ENCODE measurements around the gene IFNL3.
"Not testable (repeated sequence)": the region's sequence is repeated elsewhere in the genome, so short reads cannot be mapped to it uniquely, and the experiment has no call there.

The IFNL3 gene

DNA sequence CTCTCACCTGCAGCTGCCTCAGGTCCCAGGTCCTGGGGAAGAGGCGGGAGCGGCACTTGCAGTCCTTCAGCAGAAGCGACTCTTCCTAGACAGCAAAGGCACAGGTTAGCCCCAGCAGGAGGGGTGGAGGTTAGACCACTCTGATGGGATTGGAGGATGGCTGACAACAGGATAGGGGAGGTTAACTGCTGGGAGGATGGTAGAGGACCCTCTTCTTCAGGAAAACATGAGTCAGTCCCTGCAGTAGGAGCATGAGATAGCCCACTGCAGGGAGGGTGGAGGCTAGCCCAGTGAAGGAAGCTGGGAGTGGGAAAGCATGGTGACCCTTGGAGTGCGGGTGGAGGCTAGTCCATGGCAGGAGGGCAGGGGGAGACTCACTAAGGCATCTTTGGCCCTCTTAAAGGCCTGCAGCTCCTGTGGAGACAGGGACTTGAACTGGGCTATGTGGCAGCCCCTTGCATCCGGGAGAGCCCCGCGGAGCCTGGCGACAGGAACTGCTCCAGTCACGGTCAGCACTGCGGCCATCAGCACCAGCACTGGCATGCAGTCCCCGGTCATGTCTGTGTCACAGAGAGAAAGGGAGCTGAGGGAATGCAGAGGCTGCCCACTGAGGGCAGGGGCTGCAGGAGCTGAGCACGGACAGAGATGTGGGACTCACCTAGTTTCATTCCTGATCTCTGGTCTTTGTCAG lies at the start of gene IFNL3:
Gene IFNL3 (minus strand): TSS at position 597 of the 691 bp plus-strand sequence. CDS start 39 bp downstream, at position 558.
- DNase-seq = not testable (repeated sequence)

DNA sequence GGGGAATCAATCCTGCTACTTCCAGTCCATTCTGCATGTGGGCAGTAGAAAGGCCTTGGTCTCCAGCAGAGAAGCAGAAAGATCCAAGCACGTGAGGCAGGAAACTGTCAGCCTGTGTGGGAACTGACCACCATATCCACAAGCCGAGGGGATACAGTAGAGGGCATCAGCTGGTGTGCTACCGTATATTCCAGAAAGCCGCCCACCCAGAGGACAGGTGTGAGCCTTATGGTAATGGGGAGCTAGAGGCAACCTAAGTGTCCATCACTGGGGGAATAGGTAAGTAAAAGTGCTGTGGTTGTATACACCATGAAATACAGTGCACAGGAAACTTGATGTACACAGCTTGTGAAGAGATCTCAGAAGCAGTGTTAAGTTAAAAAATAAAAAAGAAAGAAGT lies 48.6 kb upstream of the IFNL3 start:
- DNase-seq = no peak

DNA sequence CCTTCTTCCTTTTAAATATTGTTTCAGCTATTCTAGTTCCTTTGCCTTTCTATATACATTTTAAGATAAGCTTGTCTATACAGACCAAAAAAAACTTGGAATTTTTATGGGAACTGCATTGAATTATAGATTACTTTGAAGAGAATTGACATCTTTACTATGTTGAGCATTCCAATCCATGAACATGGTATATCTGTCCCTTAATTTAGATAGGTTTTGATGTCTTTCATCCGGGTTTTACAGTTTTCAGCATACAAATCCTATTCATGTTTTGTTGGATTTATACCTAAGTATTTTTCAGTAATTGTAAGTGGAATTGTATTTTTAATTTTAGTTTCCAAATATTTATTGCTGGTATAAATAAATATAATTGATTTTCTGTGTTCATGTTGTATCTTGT lies 39.2 kb upstream of the IFNL3 start:
- no peak for DNase-seq

DNA sequence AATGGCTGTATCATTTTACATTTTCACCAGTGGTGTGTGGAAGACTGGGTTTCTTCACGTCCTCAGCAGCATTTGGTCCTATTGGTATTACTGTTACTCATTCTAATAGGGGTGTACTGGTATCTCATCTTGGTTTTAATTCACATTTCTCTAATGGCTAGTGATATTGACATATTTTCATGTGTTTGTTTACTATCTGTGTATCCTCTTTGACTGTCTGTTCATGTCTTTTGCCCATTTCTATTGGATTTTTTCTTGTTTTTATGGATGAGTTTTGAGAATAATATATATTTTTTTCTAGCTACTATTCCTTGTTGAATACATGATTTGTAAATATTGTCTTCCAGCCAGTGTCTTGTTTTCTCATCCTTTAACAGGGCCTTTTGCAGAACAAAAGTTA lies 37.2 kb upstream of the IFNL3 start:
- DNase-seq = no peak

DNA sequence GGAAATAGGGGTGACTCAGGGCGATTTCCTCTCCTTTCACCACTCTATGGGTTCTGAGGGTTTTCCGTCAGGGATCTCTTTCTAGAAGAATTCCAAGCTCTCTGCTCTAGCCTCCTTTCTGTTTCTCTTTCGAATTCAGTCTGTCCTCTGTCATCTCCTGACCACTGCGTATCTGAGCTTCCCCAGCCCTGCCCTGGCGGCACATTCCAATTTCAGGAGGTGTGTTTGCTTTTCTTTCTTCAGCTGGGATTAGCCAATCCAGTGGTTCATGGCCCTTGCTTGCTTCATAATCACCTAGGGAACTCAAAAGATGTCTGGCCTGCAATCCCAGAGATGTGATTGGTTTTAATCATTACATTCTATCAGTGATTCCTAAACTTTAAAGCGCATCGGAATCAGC lies 32.8 kb upstream of the IFNL3 start:
- DNase-seq = no peak

DNA sequence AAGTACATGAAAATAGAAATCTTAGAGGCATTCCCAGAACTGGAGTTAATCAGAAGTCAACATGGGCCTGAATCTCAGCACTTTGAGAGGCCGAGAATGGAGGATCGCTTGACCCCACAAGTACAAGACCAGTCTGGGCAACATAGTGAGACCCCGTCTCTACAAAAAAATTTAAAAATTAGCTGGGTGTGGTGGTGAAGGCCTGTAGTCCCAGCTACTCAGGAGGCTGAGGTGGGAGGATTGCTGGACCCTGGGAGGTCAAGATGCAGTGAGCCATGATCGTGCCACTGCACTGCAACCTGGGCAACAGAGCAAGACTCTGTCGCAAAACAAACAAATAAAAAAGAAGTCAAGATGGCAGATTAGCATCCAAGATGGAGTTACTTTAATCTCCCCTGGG lies 31.9 kb upstream of the IFNL3 start:
- no peak for DNase-seq

DNA sequence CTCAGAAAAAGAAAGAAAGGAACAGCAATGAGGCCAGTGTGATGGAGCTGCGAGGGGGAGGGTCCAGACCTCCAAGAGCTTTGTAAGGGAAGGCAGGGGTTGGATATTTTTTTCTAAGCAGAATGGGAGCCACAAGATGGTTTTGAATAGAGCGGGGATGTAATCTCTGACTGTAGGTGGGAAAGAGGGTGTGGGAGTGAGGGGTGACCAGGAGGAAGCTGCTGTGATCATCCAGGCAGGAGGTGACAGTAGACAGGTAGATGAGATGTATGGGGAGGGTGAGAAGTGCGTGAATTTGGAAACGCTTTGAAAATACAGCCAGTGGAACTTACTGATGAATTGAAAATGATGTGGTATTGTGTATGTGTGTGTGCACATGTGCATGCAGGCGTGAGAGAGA lies 30.8 kb upstream of the IFNL3 start:
- no peak for DNase-seq

DNA sequence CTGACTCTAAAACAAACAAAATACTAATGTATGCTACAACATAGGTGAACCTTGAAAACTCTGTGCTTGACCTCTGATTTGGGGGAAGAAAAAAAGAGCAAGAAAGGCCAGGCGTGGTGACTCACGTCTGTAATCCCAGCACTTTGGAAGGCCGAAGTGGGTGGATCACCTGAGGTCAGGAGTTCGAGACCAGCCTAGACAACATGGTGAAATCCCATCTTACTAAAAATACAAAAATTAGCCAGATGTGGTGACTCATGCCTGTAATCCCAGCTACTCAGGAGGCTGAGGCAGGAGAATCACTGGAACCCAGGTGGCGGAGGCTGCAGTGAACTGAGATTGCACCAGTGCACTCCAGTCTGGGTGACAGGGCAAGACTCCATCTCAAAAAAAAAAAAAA lies 29.1 kb upstream of the IFNL3 start:
- not testable (repeated sequence) for DNase-seq

DNA sequence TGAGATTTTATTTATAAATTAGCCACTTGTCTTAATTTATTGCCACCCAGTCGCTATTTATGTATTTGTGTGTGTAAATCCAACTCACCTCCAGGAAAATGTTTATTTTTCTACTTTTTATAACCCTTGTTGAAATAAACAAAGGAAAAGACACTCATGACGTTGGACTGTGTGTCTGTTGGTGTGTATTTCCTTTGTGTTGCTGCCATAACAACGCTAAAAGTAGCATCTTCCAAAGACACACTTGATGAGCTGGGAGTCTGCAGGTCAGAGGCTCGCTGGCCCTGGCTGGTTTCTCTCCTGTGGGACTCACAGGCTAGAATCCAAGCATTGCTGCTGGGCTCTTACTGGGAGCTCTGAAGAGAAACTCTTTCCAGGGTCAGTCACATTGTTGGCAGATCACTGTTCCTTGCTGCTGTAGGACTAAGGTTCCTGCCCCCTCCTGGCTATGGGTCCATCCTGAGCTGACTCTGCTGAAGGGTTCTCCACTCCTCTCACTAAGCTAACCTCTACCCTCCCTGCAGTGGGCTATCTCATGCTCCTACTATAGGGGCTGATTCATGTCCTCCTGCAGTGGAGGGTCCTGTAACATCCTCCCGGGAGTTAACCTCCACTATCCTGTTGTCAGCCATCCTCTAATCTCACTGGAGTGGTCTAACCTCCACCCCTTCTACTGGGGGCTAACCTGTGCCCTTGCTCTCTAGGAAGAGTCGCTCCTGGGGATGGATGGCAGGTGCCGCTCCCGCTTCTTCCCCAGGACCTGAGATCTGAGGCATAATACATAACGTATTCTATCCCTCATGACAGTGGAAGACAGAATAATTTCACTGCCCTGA lies 25.4 kb upstream of the IFNL3 start:
- no peak for DNase-seq

DNA sequence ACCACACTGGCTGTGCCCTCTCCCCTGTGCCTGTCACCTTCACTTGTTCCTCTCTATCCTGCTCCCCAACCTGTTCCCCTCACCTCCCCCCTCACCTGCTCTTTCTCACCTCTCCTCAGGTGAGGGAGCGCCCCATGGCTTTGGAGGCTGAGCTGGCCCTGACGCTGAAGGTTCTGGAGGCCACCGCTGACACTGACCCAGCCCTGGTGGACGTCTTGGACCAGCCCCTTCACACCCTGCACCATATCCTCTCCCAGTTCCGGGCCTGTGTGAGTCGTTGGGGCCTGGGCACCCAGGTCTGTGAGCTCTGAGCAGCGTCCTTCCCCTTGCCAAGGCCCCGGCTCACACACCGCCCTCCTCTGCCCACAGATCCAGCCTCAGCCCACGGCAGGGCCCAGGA lies 24.6 kb upstream of the IFNL3 start:
- DNase-seq = not testable (repeated sequence)

DNA sequence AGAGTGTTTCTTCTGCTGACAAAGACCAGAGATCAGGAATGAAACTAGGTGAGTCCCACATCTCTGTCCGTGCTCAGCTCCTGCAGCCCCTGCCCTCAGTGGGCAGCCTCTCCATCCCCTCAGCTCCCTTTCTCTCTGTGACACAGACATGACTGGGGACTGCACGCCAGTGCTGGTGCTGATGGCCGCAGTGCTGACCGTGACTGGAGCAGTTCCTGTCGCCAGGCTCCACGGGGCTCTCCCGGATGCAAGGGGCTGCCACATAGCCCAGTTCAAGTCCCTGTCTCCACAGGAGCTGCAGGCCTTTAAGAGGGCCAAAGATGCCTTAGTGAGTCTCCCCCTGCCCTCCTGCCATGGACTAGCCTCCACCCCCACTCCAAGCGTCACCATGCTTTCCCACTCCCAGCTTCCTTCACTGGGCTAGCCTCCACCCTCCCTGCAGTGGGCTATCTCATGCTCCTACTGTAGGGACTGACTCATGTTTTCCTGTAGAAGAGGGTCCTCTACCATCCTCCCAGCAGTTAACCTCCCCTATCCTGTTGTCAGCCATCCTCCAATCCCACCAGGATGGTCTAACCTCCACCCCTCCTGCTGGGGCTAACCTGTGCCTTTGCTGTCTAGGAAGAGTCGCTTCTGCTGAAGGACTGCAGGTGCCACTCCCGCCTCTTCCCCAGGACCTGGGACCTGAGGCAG lies 23.9 kb upstream of the IFNL3 start:
- DNase-seq = not testable (repeated sequence)

DNA sequence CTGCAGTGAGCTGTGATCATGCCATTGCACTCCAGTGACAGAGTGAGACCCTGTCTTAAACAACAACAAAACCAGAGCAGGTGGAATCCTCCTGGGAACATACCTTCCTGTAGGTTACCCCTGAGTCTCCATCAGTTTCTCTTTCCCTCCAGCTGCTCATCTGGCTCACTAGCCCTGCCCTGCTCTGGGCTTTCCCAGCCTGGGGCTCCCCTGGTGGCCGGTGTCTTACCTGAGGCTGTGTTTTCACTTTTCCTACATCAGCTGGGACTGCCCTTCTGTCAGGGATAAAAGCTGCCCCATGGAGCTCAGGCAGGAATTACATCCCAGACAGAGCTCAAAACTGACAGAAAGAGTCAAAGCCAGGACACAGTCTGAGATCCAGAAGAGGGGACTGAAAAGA lies 23.3 kb upstream of the IFNL3 start, which contains the start of gene IFNL2:
Gene IFNL2 (plus strand): TSS at position 312 of the 400 bp plus-strand sequence. CDS start 173 bp downstream, outside the sequence.
- not testable (repeated sequence) for DNase-seq

DNA sequence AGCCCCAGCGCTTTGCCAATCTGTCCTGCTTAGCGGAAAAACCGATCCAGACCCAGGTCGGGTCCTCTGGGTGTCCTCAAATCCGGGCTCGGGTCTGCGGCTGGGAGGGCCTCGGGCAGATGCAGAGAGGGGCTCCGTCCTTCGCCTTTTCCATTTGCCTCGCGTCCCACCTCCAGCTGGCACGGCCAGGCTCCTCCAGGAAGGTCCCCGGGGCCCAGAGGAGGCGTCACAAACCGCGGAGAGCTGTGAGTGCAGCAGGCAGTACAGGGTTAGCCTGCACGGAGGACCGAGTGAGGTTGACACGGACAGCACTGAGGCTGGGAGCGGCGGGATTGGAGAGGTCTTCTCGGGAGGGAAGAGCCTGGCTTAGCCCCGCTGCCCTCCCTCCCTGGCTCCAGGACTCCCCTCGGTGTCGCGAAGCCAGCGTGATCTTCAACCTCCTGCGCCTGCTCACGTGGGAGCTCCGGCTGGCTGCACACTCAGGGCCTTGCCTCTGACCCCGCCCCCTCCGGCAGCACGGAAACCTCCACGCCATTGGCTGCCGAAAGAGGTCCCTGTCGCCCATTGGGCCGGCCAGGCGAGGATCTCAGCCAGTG lies 20.6 kb upstream of the IFNL3 start:
- DNase-seq = no peak

DNA sequence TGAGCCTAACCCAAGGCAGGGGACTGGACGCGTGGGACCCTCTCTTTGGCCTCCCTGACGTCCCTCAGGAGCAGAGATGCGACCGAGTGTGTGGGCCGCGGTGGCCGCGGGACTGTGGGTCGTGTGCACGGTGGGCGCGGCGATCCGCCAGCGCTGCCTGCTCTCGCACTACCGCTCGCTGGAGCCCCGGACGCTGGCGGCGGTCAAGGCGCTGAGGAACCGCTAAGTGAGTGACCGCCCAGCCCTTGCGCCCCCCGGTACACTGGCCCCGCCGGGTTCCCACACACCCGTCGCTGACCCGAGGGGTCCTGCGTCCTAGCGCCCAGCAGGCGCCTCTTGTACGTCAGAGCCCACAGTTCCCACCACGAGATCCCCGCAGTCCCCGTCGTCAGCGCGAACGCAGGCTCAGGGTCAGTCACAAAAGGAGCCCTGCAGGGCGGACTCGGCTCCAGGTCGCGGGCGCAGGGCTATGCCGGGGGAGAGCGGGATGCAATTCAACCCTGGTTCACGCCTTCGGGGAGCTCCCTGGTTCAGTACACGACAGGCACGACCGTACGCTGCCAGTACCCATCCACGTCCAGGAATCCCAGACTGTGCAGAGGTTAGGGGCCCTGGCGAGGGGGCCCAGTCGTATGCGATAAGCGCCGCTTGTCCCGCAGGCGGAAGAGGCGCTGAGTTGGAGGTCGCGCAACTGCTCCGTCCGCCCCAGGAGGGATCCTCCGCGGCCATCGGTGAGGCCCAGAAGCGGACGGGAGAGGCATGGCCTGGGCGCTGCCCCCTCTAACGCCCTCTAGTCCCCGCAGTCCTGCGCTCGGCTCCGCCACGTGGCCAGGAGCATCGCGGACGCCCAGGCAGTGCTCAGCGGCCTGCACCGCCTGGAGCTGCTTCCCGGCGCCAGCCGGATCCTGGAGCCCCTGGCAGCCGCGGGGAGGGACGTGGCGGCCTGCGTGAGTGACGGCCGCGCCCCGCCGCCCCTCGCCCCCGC lies 19.8 kb upstream of the IFNL3 start:
- DNase-seq = no peak

DNA sequence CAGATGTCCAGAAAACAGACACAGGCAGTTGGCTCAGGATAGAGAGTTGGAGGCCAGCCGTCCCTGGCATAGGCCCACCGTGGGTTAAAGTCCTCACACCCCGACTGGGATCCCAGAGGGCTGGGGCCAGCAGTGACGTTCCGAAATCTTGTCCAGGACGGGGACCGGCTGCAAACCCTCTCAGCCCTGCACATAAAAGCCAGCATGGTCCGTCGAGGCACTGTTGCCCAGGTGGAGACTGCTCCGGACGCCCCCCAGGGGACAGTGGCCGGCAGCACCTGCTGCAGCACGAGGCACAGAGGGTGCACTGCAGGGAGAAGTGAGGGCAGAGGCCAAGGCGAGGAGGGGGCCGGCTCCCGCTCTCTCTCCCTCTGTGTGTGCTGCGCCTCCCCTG lies 19.1 kb upstream of the IFNL3 start:
- peak; percentile 5 for DNase-seq

DNA sequence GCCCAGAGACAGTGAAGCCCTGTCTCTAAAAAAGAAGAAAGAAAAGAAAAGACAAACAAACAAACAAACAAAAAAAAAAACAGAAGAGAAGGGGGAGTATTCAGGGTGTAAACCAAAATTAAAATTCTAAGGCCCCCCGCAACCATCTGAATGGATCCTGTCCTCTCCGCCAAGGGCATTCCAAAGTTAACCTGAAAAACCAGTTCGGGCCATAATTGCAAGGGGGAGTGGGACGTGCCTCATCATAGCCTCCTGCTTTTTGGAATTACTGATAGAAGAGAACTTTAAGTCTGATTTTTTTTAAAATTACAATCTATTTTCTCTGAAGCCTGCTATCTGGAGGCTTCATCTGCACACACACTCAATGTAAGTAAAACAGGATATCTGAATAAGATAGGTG lies 17.7 kb upstream of the IFNL3 start:
- DNase-seq = no peak

DNA sequence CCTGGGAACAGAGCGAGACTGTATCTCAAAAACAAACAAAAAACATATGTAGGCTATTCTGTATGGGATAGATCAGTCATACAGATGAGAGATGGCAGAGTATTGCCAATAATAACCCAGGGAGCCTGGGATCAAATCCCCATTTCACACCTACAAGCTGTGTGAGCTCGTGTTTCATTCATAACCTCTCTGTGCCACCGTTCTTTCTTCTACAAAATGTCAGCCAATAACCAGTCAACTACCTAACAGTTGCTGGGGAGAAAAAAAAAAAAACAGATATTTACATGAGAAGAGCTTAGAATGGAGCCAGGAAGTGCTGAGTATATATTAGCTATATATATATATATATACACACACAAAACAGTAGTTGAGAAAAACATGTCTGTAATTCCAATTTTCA lies 16.9 kb upstream of the IFNL3 start:
- DNase-seq = no peak

DNA sequence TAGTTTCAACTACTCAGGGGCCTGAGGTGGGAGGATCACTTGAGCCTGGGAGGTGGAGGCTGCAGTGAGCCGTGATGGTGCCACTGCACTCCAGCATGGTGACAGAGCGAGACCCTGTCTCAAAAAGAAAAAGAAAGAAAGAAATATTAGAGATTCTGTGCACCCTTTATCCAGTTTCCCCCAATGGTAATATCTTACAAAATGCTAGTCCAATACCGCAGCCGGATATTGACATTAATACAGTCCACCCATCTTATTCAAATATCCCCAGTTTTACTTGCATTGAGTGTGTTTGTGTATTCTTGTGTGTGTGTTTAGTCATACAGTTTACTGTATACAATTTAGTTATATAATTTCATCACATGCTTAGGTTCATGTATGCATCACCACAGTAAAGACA lies 12.4 kb upstream of the IFNL3 start:
- DNase-seq = no peak

DNA sequence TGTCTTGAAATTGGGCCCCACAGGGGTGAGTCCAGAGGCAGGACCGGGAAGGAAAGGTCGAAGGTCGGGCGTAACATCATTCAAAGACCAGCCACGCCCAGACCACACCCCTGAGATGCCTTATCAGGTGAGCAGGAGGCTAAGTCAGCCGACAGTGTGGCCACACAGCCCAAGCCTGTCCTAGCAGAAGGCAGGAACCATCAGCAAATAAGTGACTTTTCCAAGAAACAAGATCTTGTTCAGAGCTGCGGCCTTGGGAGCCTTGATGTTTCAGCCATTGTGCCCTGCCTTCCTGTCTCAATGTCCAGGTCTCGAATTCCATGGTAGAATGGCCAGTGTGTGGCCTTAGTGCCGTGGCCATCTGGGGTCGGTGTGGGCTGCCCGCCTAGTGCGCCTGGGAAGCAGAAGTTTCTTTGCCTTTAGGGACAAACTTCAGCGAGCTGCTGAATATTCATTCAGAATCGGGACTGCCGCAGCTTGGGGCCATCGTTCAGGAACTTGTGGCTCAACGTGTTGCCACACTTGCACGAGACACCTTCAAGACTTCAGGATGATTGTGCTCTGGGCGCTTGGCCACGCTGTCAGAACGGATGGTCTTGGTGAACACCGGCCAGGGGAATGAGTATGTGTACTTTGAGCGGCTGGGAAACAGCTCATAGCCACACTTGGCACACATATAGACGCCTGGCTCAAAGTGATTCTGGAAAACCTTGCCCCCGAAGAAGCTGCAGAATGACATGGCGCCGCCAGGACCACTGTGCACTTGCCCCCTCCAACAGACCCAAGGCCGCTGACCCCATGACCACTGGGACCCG lies 9.9 kb upstream of the IFNL3 start:
- no peak for DNase-seq

DNA sequence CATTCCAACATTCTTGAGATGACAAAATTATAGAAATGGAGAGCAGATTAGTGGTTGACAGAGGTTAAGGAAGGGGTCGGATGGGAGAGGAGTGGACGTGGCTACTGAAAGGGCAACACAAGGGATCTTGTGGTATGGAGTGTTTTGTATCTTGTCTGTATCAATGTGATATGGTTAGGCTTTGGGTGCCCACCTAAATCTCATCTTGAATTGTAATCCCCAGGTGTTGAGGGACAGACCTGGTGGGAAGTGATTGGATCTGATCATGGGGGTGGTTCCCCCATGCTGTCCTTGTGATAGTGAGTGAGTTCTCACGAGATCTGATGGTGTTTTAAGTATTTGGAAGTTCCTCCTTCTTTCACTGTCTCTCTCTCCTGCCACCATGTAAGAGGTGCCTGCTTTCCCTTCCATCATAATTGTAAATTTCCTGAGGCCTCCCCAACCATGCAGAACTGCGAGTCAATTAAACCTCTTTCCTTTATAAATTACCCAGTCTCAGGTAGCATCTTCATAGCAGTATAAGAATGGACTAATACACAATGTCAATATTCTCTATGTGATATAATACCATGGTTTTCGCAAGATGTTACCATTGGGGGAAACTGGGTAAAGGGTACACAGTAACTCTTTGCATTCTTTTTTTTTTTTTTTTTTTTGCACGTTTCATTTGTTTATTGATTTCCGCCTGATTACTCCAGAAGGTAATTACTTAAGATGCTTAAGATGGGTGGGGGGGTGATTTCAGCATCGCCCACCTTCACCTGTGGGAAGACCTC lies 8.8 kb upstream of the IFNL3 start:
- no peak for DNase-seq

Measured in CD4-positive, alpha-beta T cell treated with Interleukin-17A for 4 hours (primary cell).